Mononuclear cell (primary cell): ENCODE data around the gene GLOD4. TPM values are rescaled to one million over a fixed set of nuclear protein-coding genes. Genes with fewer than 3 reads are reported as not detected.
A peak's percentile ranks its signal among the peaks of the same experiment; 100 is the strongest.

Experiments used
- H3K27me3 ChIP-seq: 2 replicates; pipeline ENCODE4 v1.6.0; 2011; ENCODE audit warnings: low read length, control low read depth; ENCODE audit not compliant: insufficient read depth
- H3K4me1 ChIP-seq: 2 replicates; pipeline ENCODE4 v1.5.1; 2011; ENCODE audit warnings: mild to moderate bottlenecking, low read length, control low read depth; ENCODE audit not compliant: insufficient read depth
- H3K4me3 ChIP-seq: 2 replicates; pipeline ENCODE4 v1.5.1; 2011; ENCODE audit warnings: mild to moderate bottlenecking, low read length, moderate library complexity
- H3K9me3 ChIP-seq: 2 replicates; pipeline ENCODE4 v1.5.1; 2011; ENCODE audit warnings: low read depth, mild to moderate bottlenecking, control low read depth, low read length
- total RNA-seq: library from RNA; depleted of rRNA; stranded (reverse); fragments of >200 nt; gene quantifications from one replicate; pipeline ENCODE4 v1.2.3, GENCODE V29; 2012

Gene GLOD4
- total RNA-seq, 1 donor = 58.4 TPM

- Histone ChIP-seq H3K9me3 (no peaks in the 10 kb centered on the region), H3K4me1 (peaks cover 14% of the 10 kb centered on the region), H3K27me3 (no peaks in the 10 kb centered on the region), H3K4me3 (no peak overlapping the region)
These were observed 37.1 kb downstream of the GLOD4 start for GRCh38 chr17:744937-745336.

GRCh38 chr17:743139-743538 is 38.9 kb downstream of the GLOD4 start:
- Histone ChIP-seq H3K4me1 (peaks cover 16% of the 10 kb centered on the region), H3K27me3 (no peaks in the 10 kb centered on the region), H3K9me3 (no peaks in the 10 kb centered on the region), H3K4me3 (no peak overlapping the region)

- H3K27me3 ChIP-seq = no peaks in the 10 kb centered on the region
- H3K4me1 ChIP-seq = peaks cover 16% of the 10 kb centered on the region
- no peak overlapping the region for H3K4me3 ChIP-seq
- H3K9me3 ChIP-seq = no peaks in the 10 kb centered on the region
These were observed 39.8 kb downstream of the GLOD4 start for GRCh38 chr17:742147-742793.

GRCh38 chr17:740240-741017 is 41.7 kb downstream of the GLOD4 start:
- Histone ChIP-seq H3K4me1 (peaks cover 16% of the 10 kb centered on the region), H3K4me3 (no peak overlapping the region), H3K9me3 (no peaks in the 10 kb centered on the region)

GRCh38 chr17:737561-738113 is 44.4 kb downstream of the GLOD4 start:
- Histone ChIP-seq H3K4me3 (no peak overlapping the region), H3K27me3 (peaks cover 8% of the 10 kb centered on the region), H3K9me3 (no peaks in the 10 kb centered on the region), H3K4me1 (peaks cover 22% of the 10 kb centered on the region)

More at GRCh38 chr17:740240-741017, 41.7 kb downstream of the GLOD4 start:
- H3K27me3 ChIP-seq = no peaks in the 10 kb centered on the region

GRCh38 chr17:733743-734142 is 48.3 kb downstream of the GLOD4 start:
- Histone ChIP-seq H3K4me1 (peaks cover 12% of the 10 kb centered on the region), H3K9me3 (no peaks in the 10 kb centered on the region), H3K27me3 (peaks cover 21% of the 10 kb centered on the region), H3K4me3 (no peak overlapping the region)

- Histone ChIP-seq H3K27me3 (peaks cover 21% of the 10 kb centered on the region), H3K4me3 (peak overlapping the region; percentile 36), H3K4me1 (peaks cover 12% of the 10 kb centered on the region), H3K9me3 (no peaks in the 10 kb centered on the region)
These were observed 49.0 kb downstream of the GLOD4 start for GRCh38 chr17:732902-733720.

GRCh38 chr17:732067-732901 is 49.8 kb downstream of the GLOD4 start, which contains the start of gene TLCD3A:
TSS of gene TLCD3A (plus strand) at chr17:732596. CDS start at chr17:732648, 52 bp downstream.
- Histone ChIP-seq H3K9me3 (no peaks in the 10 kb centered on the region), H3K4me1 (peaks cover 12% of the 10 kb centered on the region), H3K27me3 (peaks cover 21% of the 10 kb centered on the region), H3K4me3 (peak within 1 kb of the TSS; percentile 36)

- Histone ChIP-seq H3K27me3 (peaks cover 21% of the 10 kb centered on the region), H3K4me1 (peaks cover 12% of the 10 kb centered on the region), H3K9me3 (no peaks in the 10 kb centered on the region), H3K4me3 (peak overlapping the region; percentile 24)
These were observed 50.4 kb downstream of the GLOD4 start for GRCh38 chr17:731644-732066.

GRCh38 chr17:728911-729310 is 53.2 kb downstream of the GLOD4 start:
- Histone ChIP-seq H3K9me3 (no peaks in the 10 kb centered on the region), H3K27me3 (peaks cover 21% of the 10 kb centered on the region), H3K4me3 (no peak overlapping the region), H3K4me1 (peaks cover 12% of the 10 kb centered on the region)

- no peaks in the 10 kb centered on the region for H3K9me3 ChIP-seq
- peaks cover 10% of the 10 kb centered on the region for H3K27me3 ChIP-seq
- no peak overlapping the region for H3K4me3 ChIP-seq
- H3K4me1 ChIP-seq = no peaks in the 10 kb centered on the region
These were observed 55.7 kb downstream of the GLOD4 start for GRCh38 chr17:726271-726919.

GRCh38 chr17:725746-726145 is 56.3 kb downstream of the GLOD4 start:
- Histone ChIP-seq H3K27me3 (peaks cover 4% of the 10 kb centered on the region), H3K4me1 (no peaks in the 10 kb centered on the region), H3K4me3 (no peak overlapping the region), H3K9me3 (no peaks in the 10 kb centered on the region)

GRCh38 chr17:725084-725483 is 57.0 kb downstream of the GLOD4 start:
- no peaks in the 10 kb centered on the region for H3K9me3 ChIP-seq
- no peaks in the 10 kb centered on the region for H3K4me1 ChIP-seq
- H3K4me3 ChIP-seq = no peak overlapping the region
- H3K27me3 ChIP-seq = no peaks in the 10 kb centered on the region

- Histone ChIP-seq H3K4me1 (no peaks in the 10 kb centered on the region), H3K9me3 (no peaks in the 10 kb centered on the region), H3K4me3 (no peak overlapping the region), H3K27me3 (no peaks in the 10 kb centered on the region)
These were observed 60.5 kb downstream of the GLOD4 start for GRCh38 chr17:721540-721937.
